Measurements from ENCODE around the gene PCNX2. TPM values are rescaled to one million over a fixed set of nuclear protein-coding genes. Genes with fewer than 3 reads are reported as not detected.

PCNX2 gene, protein sequence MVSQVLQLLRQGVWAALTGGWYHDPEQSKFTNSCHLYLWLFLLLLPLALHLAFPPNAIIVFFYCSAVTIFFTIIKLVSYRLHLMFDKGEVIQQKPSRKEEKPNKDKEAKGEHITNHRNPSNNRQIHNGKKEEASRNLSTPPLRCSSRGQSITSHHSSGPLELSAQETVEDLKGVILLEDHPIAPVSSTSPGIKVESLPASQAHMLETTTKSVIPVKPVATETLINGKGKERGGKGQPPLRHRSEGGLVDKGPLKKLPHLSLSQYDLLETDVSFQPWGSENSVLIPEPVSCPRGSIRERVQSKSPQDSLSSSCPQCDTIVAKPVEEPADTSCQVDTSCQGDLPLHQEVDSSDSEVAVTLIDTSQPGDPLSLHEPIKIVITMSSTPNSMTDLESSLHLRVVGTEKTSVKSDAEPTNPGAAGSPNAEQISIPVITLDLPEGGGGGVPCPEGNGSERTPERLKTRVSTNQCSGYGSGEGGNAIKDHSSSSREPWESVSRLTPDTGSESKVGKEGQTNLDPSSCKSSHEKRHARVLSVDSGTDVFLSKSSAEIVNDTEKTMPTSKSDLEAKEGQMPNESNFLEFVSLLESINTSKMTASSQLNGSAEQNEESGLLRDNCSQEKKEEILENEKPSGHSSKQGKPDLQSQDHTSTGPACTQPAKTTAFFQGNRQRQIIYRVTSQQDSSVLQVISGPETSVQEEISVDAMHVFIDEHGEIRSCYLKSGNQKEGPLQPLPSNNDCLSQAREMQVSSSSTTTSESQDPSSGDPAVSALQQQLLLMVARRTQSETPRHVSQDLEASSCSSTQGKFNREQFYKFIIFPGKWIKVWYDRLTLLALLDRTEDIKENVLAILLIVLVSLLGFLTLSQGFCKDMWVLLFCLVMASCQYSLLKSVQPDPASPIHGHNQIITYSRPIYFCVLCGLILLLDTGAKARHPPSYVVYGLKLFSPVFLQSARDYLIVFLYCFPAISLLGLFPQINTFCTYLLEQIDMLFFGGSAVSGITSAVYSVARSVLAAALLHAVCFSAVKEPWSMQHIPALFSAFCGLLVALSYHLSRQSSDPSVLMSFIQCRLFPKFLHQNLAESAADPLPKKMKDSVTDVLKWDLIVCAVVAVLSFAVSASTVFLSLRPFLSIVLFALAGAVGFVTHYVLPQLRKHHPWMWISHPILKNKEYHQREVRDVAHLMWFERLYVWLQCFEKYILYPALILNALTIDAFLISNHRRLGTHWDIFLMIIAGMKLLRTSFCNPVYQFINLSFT (N-terminal part only)
- total RNA-seq: 41.2 and 48.8 TPM in 2 replicates

- intact Hi-C loops (cut with micrococcal nuclease): loop anchor here (1.0 to 5.0 kb wide), 8 partner anchors 13 to 665 kb away; partner anchors contain the start of genes MAP10, MAP3K21, NTPCR and SIPA1L2
Observed at GRCh38 chr1:233295237-233295974, at the start of gene PCNX2. PCNX2 (minus strand) TSS chr1:233295725; CDS start chr1:233295478, 247 bp downstream.

GRCh38 chr1:233343262-233343661 is 47.7 kb upstream of the PCNX2 start:
- intact Hi-C loops (cut with micrococcal nuclease): no loop called here

DNA sequence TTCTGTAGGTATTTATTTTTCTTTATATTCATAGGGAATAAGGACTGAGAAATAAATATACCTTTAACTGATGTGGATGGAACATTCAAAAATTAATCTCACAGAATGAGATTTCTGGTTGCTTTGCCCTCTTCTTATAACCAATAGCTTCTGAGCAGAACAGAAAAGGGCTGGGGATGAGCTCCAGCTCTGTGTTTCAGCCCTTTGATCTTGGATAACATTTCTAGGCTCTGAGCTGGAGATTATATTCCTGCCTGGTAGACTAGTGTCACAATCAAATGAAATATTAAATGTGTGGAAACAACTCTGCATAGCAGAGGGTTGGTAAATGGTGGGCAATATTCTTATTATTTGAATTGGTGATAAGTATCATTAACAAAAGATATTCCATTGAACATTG is 46.6 kb upstream of the PCNX2 start:
- intact Hi-C loops (cut with micrococcal nuclease): no loop called here

- intact Hi-C loops (cut with micrococcal nuclease): no loop called here
Observed at GRCh38 chr1:233340966-233341516, 45.5 kb upstream of the PCNX2 start.

GRCh38 chr1:233340031-233340555 is 44.6 kb upstream of the PCNX2 start:
- intact Hi-C loops (cut with micrococcal nuclease): no loop called here

- intact Hi-C loops (cut with micrococcal nuclease): no loop called here
Observed at GRCh38 chr1:233338102-233338501, 42.6 kb upstream of the PCNX2 start.

- intact Hi-C loops (cut with micrococcal nuclease): no loop called here
Observed at GRCh38 chr1:233337505-233337904, 42.0 kb upstream of the PCNX2 start.

GRCh38 chr1:233336554-233337456 is 41.3 kb upstream of the PCNX2 start:
- intact Hi-C loops (cut with micrococcal nuclease): no loop called here

GRCh38 chr1:233334092-233334491 is 38.6 kb upstream of the PCNX2 start:
- intact Hi-C loops (cut with micrococcal nuclease): no loop called here

GRCh38 chr1:233333086-233333485 is 37.6 kb upstream of the PCNX2 start:
- intact Hi-C loops (cut with micrococcal nuclease): no loop called here

- intact Hi-C loops (cut with micrococcal nuclease): no loop called here
Observed at GRCh38 chr1:233331676-233332519, 36.4 kb upstream of the PCNX2 start.

DNA sequence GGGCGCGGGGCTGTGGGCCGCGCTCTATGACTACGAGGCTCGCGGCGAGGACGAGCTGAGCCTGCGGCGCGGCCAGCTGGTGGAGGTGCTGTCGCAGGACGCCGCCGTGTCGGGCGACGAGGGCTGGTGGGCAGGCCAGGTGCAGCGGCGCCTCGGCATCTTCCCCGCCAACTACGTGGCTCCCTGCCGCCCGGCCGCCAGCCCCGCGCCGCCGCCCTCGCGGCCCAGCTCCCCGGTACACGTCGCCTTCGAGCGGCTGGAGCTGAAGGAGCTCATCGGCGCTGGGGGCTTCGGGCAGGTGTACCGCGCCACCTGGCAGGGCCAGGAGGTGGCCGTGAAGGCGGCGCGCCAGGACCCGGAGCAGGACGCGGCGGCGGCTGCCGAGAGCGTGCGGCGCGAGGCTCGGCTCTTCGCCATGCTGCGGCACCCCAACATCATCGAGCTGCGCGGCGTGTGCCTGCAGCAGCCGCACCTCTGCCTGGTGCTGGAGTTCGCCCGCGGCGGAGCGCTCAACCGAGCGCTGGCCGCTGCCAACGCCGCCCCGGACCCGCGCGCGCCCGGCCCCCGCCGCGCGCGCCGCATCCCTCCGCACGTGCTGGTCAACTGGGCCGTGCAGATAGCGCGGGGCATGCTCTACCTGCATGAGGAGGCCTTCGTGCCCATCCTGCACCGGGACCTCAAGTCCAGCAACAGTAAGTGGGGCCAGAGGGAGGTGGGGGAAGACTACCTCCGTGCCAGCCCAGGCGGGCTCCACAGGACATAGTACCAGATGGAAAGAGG is 32.8 kb upstream of the PCNX2 start:
- intact Hi-C loops (cut with micrococcal nuclease): no loop called here

DNA sequence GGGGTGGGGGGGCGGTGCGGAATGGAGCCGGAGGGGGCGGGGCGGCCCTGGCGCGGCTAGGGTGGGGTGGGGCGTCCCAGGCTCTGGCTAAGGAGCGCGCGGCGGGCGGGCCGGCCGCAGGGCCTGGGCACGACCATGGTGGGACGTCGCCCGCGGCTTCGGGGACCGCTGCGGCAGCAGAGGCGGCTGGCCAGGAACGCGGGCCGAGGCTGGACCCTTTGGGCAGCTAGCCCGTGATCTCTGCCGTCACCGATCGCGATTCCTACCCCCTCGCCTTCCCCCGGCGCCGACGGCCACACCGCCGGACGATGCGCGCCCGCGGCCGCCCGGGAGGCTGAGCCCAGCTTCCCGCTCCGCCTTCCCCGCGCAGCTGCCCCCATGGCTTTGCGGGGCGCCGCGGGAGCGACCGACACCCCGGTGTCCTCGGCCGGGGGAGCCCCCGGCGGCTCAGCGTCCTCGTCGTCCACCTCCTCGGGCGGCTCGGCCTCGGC is 32.2 kb upstream of the PCNX2 start, which contains the start of gene MAP3K21:
Gene MAP3K21, plus strand, starts transcription at position 74 of the 491 bp plus-strand sequence. Its CDS starts 305 bp downstream, at position 379.
- intact Hi-C loops (cut with micrococcal nuclease): loop anchor here (1.0 kb wide), 3 partner anchors 32 to 377 kb away; partner anchors contain the start of genes NTPCR and PCNX2

GRCh38 chr1:233326811-233327650 is 31.5 kb upstream of the PCNX2 start:
- intact Hi-C loops (cut with micrococcal nuclease): loop anchor here (1.0 kb wide), 3 partner anchors 32 to 377 kb away; partner anchors contain the start of genes NTPCR and PCNX2

DNA sequence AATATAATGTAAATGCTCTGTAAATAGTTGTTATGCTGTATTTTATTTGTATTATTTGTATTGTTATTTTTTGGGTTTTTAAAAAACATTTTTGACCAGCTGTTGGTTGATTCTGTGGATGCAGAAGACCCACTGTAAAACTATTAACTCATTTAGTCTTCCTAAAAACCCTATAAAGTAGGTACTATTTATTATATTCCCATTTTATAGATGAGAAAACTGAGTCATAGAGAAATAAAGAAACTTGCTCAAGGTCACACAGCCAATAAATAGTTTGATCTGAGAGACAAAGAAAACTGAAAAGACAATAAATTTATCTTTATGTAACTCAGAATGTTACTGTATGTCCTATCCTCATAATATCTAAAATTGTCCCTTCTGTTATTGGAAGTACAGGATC is 30.8 kb upstream of the PCNX2 start:
- intact Hi-C loops (cut with micrococcal nuclease): no loop called here

- intact Hi-C loops (cut with micrococcal nuclease): no loop called here
Observed at GRCh38 chr1:233323718-233324117, 28.2 kb upstream of the PCNX2 start.

Data from T-helper 1 cell treated with Interleukin-12 subunit alpha and Interleukin-12 subunit beta and Interleukin-4 antibody, amounts not matched to agents 30 ng/mL and 1 ng/mL, for 36 hours (primary cell).